Neuronal stem cell (in vitro differentiated cells): ENCODE results near the gene FIBIN.

ENCODE experiments used
- DNase-seq: peaks from one replicate; pipeline ENCODE4 v3.0.0-alpha.2; 2013; ENCODE audit warnings: low spot score
- H2AFZ ChIP-seq: one replicate; pipeline ENCODE4 v1.6.1; 2013; ENCODE audit warnings: mild to moderate bottlenecking, low read length, inconsistent platforms
- H2AK5ac ChIP-seq: 2 replicates; pipeline ENCODE4 v1.6.1; 2013; ENCODE audit warnings: low read depth, mild to moderate bottlenecking, inconsistent platforms, low read length, moderate library complexity, mixed read lengths
- H2BK120ac ChIP-seq: 2 replicates; pipeline ENCODE4 v1.6.1; 2013; ENCODE audit warnings: low read depth, mild to moderate bottlenecking, inconsistent platforms, low read length, moderate library complexity, mixed read lengths
- H2BK12ac ChIP-seq: one replicate; pipeline ENCODE4 v1.6.1; 2013; ENCODE audit warnings: low read length, inconsistent platforms
- H2BK15ac ChIP-seq: 2 replicates; pipeline ENCODE4 v1.6.1; 2013; ENCODE audit warnings: mild to moderate bottlenecking, low read length, inconsistent platforms, mixed read lengths
- H2BK5ac ChIP-seq: one replicate; pipeline ENCODE4 v1.6.1; 2013; ENCODE audit warnings: inconsistent platforms, mild to moderate bottlenecking, low read length, moderate library complexity
- H3K14ac ChIP-seq: one replicate; pipeline ENCODE4 v1.6.1; 2013; ENCODE audit warnings: low read length, inconsistent platforms
- H3K18ac ChIP-seq: 2 replicates; pipeline ENCODE4 v1.6.1; 2013; ENCODE audit warnings: low read length, inconsistent platforms
- H3K23ac ChIP-seq: 2 replicates; pipeline ENCODE4 v1.6.1; 2013; ENCODE audit warnings: low read depth, mild to moderate bottlenecking, mixed read lengths, low read length, inconsistent platforms; ENCODE audit not compliant: poor library complexity
- H3K27ac ChIP-seq: replicated peaks from 3 replicates; pipeline ENCODE4 v1.5.1; 2013; ENCODE audit warnings: low read length, inconsistent platforms
- H3K27me3 ChIP-seq, 3 experiments: 2 replicates each; pipeline ENCODE4 v1.6.1; 2013; ENCODE audit warnings: low read length in 3 of 3, mild to moderate bottlenecking in 2 of 3, inconsistent platforms in 1 of 3, low read depth in 1 of 3, mixed read lengths in 1 of 3, moderate library complexity in 1 of 3; ENCODE audit not compliant: control insufficient read depth in 3 of 3, insufficient read depth in 3 of 3
- H3K36me3 ChIP-seq, 2 donors: replicated peaks in 1 of 2; 2 replicates each; pipeline ENCODE4 v1.6.1; 2013; ENCODE audit warnings: low read length in 2 of 2; ENCODE audit not compliant: control insufficient read depth in 2 of 2, insufficient read depth in 2 of 2
- H3K4ac ChIP-seq: 2 replicates; pipeline ENCODE4 v1.6.1; 2013; ENCODE audit warnings: inconsistent platforms, mild to moderate bottlenecking, low read length, moderate library complexity
- H3K4me1 ChIP-seq, 2 donors: 1 replicate in 1 of 2; 2 replicates in 1 of 2; pipeline ENCODE4 v1.6.1; 2013; ENCODE audit warnings: low read length in 2 of 2, low read depth in 1 of 2; ENCODE audit not compliant: control insufficient read depth in 2 of 2, insufficient read depth in 1 of 2
- H3K4me2 ChIP-seq: one replicate; pipeline ENCODE4 v1.6.1; 2013; ENCODE audit warnings: mild to moderate bottlenecking, low read length, inconsistent platforms; ENCODE audit not compliant: insufficient read depth, poor library complexity, severe bottlenecking
- H3K4me3 ChIP-seq, 2 donors: 2 replicates each; pipeline ENCODE4 v1.5.1; 2013; ENCODE audit warnings: low read length in 2 of 2, mild to moderate bottlenecking in 2 of 2, inconsistent platforms in 1 of 2, moderate library complexity in 1 of 2
- H3K79me1 ChIP-seq: one replicate; pipeline ENCODE4 v1.6.1; 2013; ENCODE audit warnings: low read depth, mild to moderate bottlenecking, inconsistent platforms, low read length, moderate library complexity
- H3K9ac ChIP-seq: one replicate; pipeline ENCODE4 v1.6.1; 2013; ENCODE audit warnings: mild to moderate bottlenecking, low read depth, low read length, inconsistent platforms; ENCODE audit not compliant: poor library complexity
- H3K9me3 ChIP-seq, 2 donors: replicated peaks in 1 of 2; 2 replicates each; pipeline versions ENCODE3 to v1.6.1; 2013; ENCODE audit warnings: low read length in 2 of 2, mild to moderate bottlenecking in 2 of 2, inconsistent platforms in 1 of 2, low read depth in 1 of 2, mixed read lengths in 1 of 2, moderate library complexity in 1 of 2; ENCODE audit not compliant: control insufficient read depth in 2 of 2, insufficient read depth in 1 of 2
- H4K8ac ChIP-seq: one replicate; pipeline ENCODE4 v1.6.1; 2013; ENCODE audit warnings: low read depth, mild to moderate bottlenecking, inconsistent platforms, low read length, moderate library complexity
- H4K91ac ChIP-seq: one replicate; pipeline ENCODE4 v1.6.1; 2013; ENCODE audit warnings: low read length, low read depth, mild to moderate bottlenecking, inconsistent platforms; ENCODE audit not compliant: poor library complexity
- WGBS, 2 donors: extraction: QIAGEN DNeasy Blood & Tissue Kit; methylation state at CpG; one replicate each; pipeline ENCODE4 v1.1.7; 2013; ENCODE audit warnings: missing lambda C conversion rate in 2 of 2, mixed read lengths in 1 of 2; ENCODE audit not compliant: insufficient read length in 2 of 2, insufficient replicate concordance in 1 of 2; ENCODE audit errors: extremely low coverage in 2 of 2; 5-methylcytosine and 5-hydroxymethylcytosine counted together

FIBIN gene

GRCh38 chr11:26947904-26948639, 45.8 kb upstream of the FIBIN start:
- H2AK5ac ChIP-seq = no peak overlapping the region
- no peak overlapping the region for H3K27ac ChIP-seq
- H3K4me1 ChIP-seq = peaks cover 0 to 3% of the 10 kb centered on the region in 2 donors
- H3K9ac ChIP-seq = no peak overlapping the region
- no peak overlapping the region for H3K4me2 ChIP-seq
- no peaks in the 10 kb centered on the region for H3K27me3 ChIP-seq
- H2BK120ac ChIP-seq = no peak overlapping the region
- 100% methylated on average over 1 of the region's 3 CpGs; no CpG with 5 or more reads in 1 of the 2 donors for WGBS, 2 donors
- H3K36me3 ChIP-seq = no peaks in the 10 kb centered on the region
- no peak overlapping the region for H3K14ac ChIP-seq
- H2BK15ac ChIP-seq = no peak overlapping the region
- H2BK12ac ChIP-seq = no peak overlapping the region
- H4K91ac ChIP-seq = no peak overlapping the region
- H2AFZ ChIP-seq = no peak overlapping the region
- H3K18ac ChIP-seq = no peak overlapping the region
- no peak overlapping the region for H3K4ac ChIP-seq
- no peak overlapping the region for H4K8ac ChIP-seq
- H2BK5ac ChIP-seq = no peak overlapping the region
- DNase-seq = no peak
- H3K23ac ChIP-seq = no peak overlapping the region
- no peaks in the 10 kb centered on the region for H3K79me1 ChIP-seq
- H3K9me3 ChIP-seq = no peaks in the 10 kb centered on the region
- no peak overlapping the region for H3K4me3 ChIP-seq

GRCh38 chr11:26948881-26949280, 45.0 kb upstream of the FIBIN start:
- H2AK5ac ChIP-seq = no peak overlapping the region
- no peak overlapping the region for H2BK12ac ChIP-seq
- no peaks in the 10 kb centered on the region for H3K79me1 ChIP-seq
- no peak overlapping the region for H4K8ac ChIP-seq
- no peaks in the 10 kb centered on the region for H3K9me3 ChIP-seq
- H3K4me1 ChIP-seq = peaks cover 0 to 3% of the 10 kb centered on the region in 2 donors
- no peak overlapping the region for H2BK120ac ChIP-seq
- no peak overlapping the region for H3K14ac ChIP-seq
- H3K4ac ChIP-seq = no peak overlapping the region
- no peak overlapping the region for H2AFZ ChIP-seq
- H3K4me3 ChIP-seq = no peak overlapping the region
- H3K23ac ChIP-seq = no peak overlapping the region
- no peak overlapping the region for H2BK15ac ChIP-seq
- no peak overlapping the region for H3K9ac ChIP-seq
- no peak overlapping the region for H3K4me2 ChIP-seq
- no peak for DNase-seq
- H3K36me3 ChIP-seq = no peaks in the 10 kb centered on the region
- no peak overlapping the region for H2BK5ac ChIP-seq
- H3K27me3 ChIP-seq = no peaks in the 10 kb centered on the region
- no peak overlapping the region for H4K91ac ChIP-seq
- H3K18ac ChIP-seq = no peak overlapping the region
- no CpG with 5 or more reads among the region's 1 CpG for WGBS, 2 donors
- no peak overlapping the region for H3K27ac ChIP-seq

- H3K18ac ChIP-seq = peak overlapping the region; percentile 76
- H3K27me3 ChIP-seq = no peaks in the 10 kb centered on the region
- peak overlapping the region; percentile 93 for H2BK120ac ChIP-seq
- no peak overlapping the region for H3K4me3 ChIP-seq
- no CpG with 5 or more reads among the region's 2 CpGs for WGBS, 2 donors
- H2AK5ac ChIP-seq = no peak overlapping the region
- H4K91ac ChIP-seq = no peak overlapping the region
- H4K8ac ChIP-seq = no peak overlapping the region
- no peak overlapping the region for H3K14ac ChIP-seq
- no peaks in the 10 kb centered on the region for H3K79me1 ChIP-seq
- no peaks in the 10 kb centered on the region for H3K9me3 ChIP-seq
- H2AFZ ChIP-seq = no peak overlapping the region
- DNase-seq = no peak
- no peak overlapping the region for H2BK15ac ChIP-seq
- no peak overlapping the region for H3K27ac ChIP-seq
- H3K4me2 ChIP-seq = no peak overlapping the region
- no peak overlapping the region for H3K4ac ChIP-seq
- H2BK12ac ChIP-seq = peak overlapping the region; percentile 60
- H3K9ac ChIP-seq = no peak overlapping the region
- H3K4me1 ChIP-seq = peaks cover 0 to 3% of the 10 kb centered on the region in 2 donors
- no peak overlapping the region for H3K23ac ChIP-seq
- H3K36me3 ChIP-seq = no peaks in the 10 kb centered on the region
- no peak overlapping the region for H2BK5ac ChIP-seq
Observed at GRCh38 chr11:26949846-26950245, 44.1 kb upstream of the FIBIN start.

- Histone ChIP-seq H3K4ac (no peak overlapping the region), H4K91ac (no peak overlapping the region), H2BK5ac (no peak overlapping the region), H3K14ac (no peak overlapping the region), H2BK15ac (no peak overlapping the region), H3K27ac (no peak overlapping the region), H3K79me1 (no peaks in the 10 kb centered on the region), H3K18ac (peak overlapping the region; percentile 76), H3K23ac (no peak overlapping the region), H2BK12ac (peak overlapping the region; percentile 60), H2AK5ac (no peak overlapping the region), H3K9me3 (no peaks in the 10 kb centered on the region), H2BK120ac (peak overlapping the region; percentile 93), H4K8ac (no peak overlapping the region), H3K36me3 (no peaks in the 10 kb centered on the region), H3K4me3 (no peak overlapping the region), H3K4me1 (peaks cover 0 to 3% of the 10 kb centered on the region in 2 donors), H3K27me3 (no peaks in the 10 kb centered on the region), H3K9ac (no peak overlapping the region), H3K4me2 (no peak overlapping the region), H2AFZ (no peak overlapping the region)
- WGBS, 2 donors = no CpG with 5 or more reads among the region's 5 CpGs
- no peak for DNase-seq
Observed at GRCh38 chr11:26950260-26950719, 43.6 kb upstream of the FIBIN start.
